BE2C (cell line): ENCODE measurements around the gene PRKG1.

Experiments
- DNase-seq: peaks from one replicate; pipeline ENCODE4 v3.0.0-alpha.2; 2020
- H3K27me3 ChIP-seq: fragments of 250-450 bp; sonication (Bioruptor Pico); 2 replicates; pipeline ENCODE4 v1.5.1; 2020; ENCODE audit warnings: mild to moderate bottlenecking
- H3K36me3 ChIP-seq: fragments of 250-450 bp; sonication (Bioruptor Pico); 2 replicates; pipeline ENCODE4 v1.5.1; 2020; ENCODE audit warnings: mild to moderate bottlenecking
- H3K4me1 ChIP-seq: fragments of 250-450 bp; sonication (Bioruptor Pico); 2 replicates; pipeline ENCODE4 v1.5.1; 2020
- H3K4me3 ChIP-seq: 2 replicates; pipeline ENCODE4 v1.5.1; 2011; ENCODE audit warnings: low read depth, low read length
- H3K9me3 ChIP-seq: fragments of 250-450 bp; sonication (Bioruptor Pico); 2 replicates; pipeline ENCODE4 v1.5.1; 2020
- CTCF ChIP-seq: IDR thresholded peaks from 2 replicates; pipeline ENCODE4 v1.5.1; 2012; ENCODE audit warnings: mild to moderate bottlenecking, low read depth, low read length

Gene PRKG1

GRCh38 chr10:51097546-51097945 is 23.3 kb downstream of the PRKG1 start:
- TF ChIP-seq CTCF, result no peak
- DNase-seq, result no peak
- Histone ChIP-seq H3K4me3 (no peak overlapping the region), H3K4me1 (no peaks in the 10 kb centered on the region), H3K36me3 (no peaks in the 10 kb centered on the region), H3K9me3 (no peaks in the 10 kb centered on the region), H3K27me3 (no peaks in the 10 kb centered on the region)

GRCh38 chr10:51100221-51100620 is 25.9 kb downstream of the PRKG1 start:
- no peak for DNase-seq
- H3K4me3 ChIP-seq, result no peak overlapping the region
- H3K36me3 ChIP-seq, result no peaks in the 10 kb centered on the region
- TF ChIP-seq CTCF, result no peak
- no peaks in the 10 kb centered on the region for H3K9me3 ChIP-seq
- no peaks in the 10 kb centered on the region for H3K27me3 ChIP-seq
- H3K4me1 ChIP-seq, result no peaks in the 10 kb centered on the region

- no peak overlapping the region for H3K4me3 ChIP-seq
- no peaks in the 10 kb centered on the region for H3K27me3 ChIP-seq
- no peak for DNase-seq
- no peak for TF ChIP-seq CTCF
- H3K9me3 ChIP-seq, result no peaks in the 10 kb centered on the region
- H3K36me3 ChIP-seq, result no peaks in the 10 kb centered on the region
- no peaks in the 10 kb centered on the region for H3K4me1 ChIP-seq
These were observed 29.4 kb downstream of the PRKG1 start for GRCh38 chr10:51103554-51104217.

- no peaks in the 10 kb centered on the region for H3K27me3 ChIP-seq
- no peaks in the 10 kb centered on the region for H3K9me3 ChIP-seq
- no peak for TF ChIP-seq CTCF
- H3K4me3 ChIP-seq, result no peak overlapping the region
- no peaks in the 10 kb centered on the region for H3K4me1 ChIP-seq
- no peaks in the 10 kb centered on the region for H3K36me3 ChIP-seq
- DNase-seq, result no peak
These were observed 32.1 kb downstream of the PRKG1 start for GRCh38 chr10:51106311-51106945.

GRCh38 chr10:51108406-51108805 is 34.1 kb downstream of the PRKG1 start:
- Histone ChIP-seq H3K4me3 (no peak overlapping the region), H3K36me3 (no peaks in the 10 kb centered on the region), H3K27me3 (no peaks in the 10 kb centered on the region), H3K4me1 (no peaks in the 10 kb centered on the region), H3K9me3 (no peaks in the 10 kb centered on the region)
- TF ChIP-seq CTCF, result no peak
- no peak for DNase-seq

- DNase-seq, result no peak
- no peaks in the 10 kb centered on the region for H3K9me3 ChIP-seq
- H3K4me1 ChIP-seq, result no peaks in the 10 kb centered on the region
- no peaks in the 10 kb centered on the region for H3K36me3 ChIP-seq
- TF ChIP-seq CTCF, result no peak
- no peaks in the 10 kb centered on the region for H3K27me3 ChIP-seq
- no peak overlapping the region for H3K4me3 ChIP-seq
These were observed 35.7 kb downstream of the PRKG1 start for GRCh38 chr10:51109801-51110533.
